SU-DHL-6 (cell line): ENCODE measurements around the gene EIF5A.

Experiments used
- H2AFZ ChIP-seq: fragments of 200-600 bp; sonication (generic); 2 replicates; pipeline ENCODE4 v1.6.1; 2014; ENCODE audit warnings: low read depth, mild to moderate bottlenecking, moderate library complexity, mixed read lengths, antibody characterized with exemption, low read length; ENCODE audit not compliant: severe bottlenecking
- H3F3A ChIP-seq: fragments of 200-600 bp; shearing (Covaris generic); 2 replicates; pipeline ENCODE4 v1.6.0; 2016; ENCODE audit warnings: antibody characterized with exemption, mild to moderate bottlenecking; ENCODE audit not compliant: insufficient read depth
- H3K27ac ChIP-seq: fragments of 200-600 bp; sonication (generic); 2 replicates; pipeline ENCODE4 v1.5.1; 2016; ENCODE audit warnings: low read depth, mild to moderate bottlenecking, low read length, moderate library complexity, mixed read lengths
- H3K27me3 ChIP-seq: fragments of 200-600 bp; sonication (generic), shearing (Covaris generic); 2 replicates; pipeline ENCODE4 v1.6.0; 2014; ENCODE audit warnings: mild to moderate bottlenecking, low read length
- H3K36me3 ChIP-seq: fragments of 200-600 bp; sonication (generic); 2 replicates; pipeline ENCODE4 v1.6.1; 2014; ENCODE audit warnings: mild to moderate bottlenecking, low read length, mixed read lengths
- H3K4me2 ChIP-seq: fragments of 300-600, 200-600 bp; shearing (Covaris generic), sonication (generic); 2 replicates; pipeline ENCODE4 v1.6.0; 2014; ENCODE audit warnings: low read length, low read depth, mild to moderate bottlenecking; ENCODE audit not compliant: poor library complexity, severe bottlenecking
- H3K4me3 ChIP-seq: fragments of 200-600 bp; sonication (generic); 2 replicates; pipeline ENCODE4 v1.5.1; 2014; ENCODE audit warnings: antibody characterized with exemption, low read length, mild to moderate bottlenecking, mixed read lengths; ENCODE audit not compliant: insufficient read depth, poor library complexity, severe bottlenecking
- H3K79me2 ChIP-seq: fragments of 200-600 bp; sonication (generic); 2 replicates; pipeline ENCODE4 v1.6.1; 2014; ENCODE audit warnings: mild to moderate bottlenecking, low read length, moderate library complexity; ENCODE audit not compliant: insufficient read depth
- H3K9ac ChIP-seq: fragments of 200-600 bp; sonication (generic); 2 replicates; pipeline ENCODE4 v1.7.0; 2014; ENCODE audit warnings: mild to moderate bottlenecking, low read length
- H3K9me2 ChIP-seq: fragments of 200-600 bp; sonication (generic); replicated peaks from 2 replicates; pipeline ENCODE4 v1.6.1; 2014; ENCODE audit warnings: low read length; ENCODE audit not compliant: insufficient read depth
- H3K9me3 ChIP-seq: fragments of 200-600 bp; sonication (generic); 2 replicates; pipeline ENCODE4 v1.6.1; 2014; ENCODE audit warnings: low read length, mixed read lengths; ENCODE audit not compliant: insufficient read depth
- H4K20me1 ChIP-seq: fragments of 200-600 bp; sonication (generic); 2 replicates; pipeline ENCODE4 v1.6.1; 2014; ENCODE audit warnings: low read depth, mild to moderate bottlenecking, antibody characterized with exemption, low read length, moderate library complexity, mixed read lengths
- CTCF ChIP-seq: fragments of 200-600 bp; sonication (generic); IDR thresholded peaks from one replicate; pipeline ENCODE4 v1.5.1; 2017; ENCODE audit warnings: antibody characterized with exemption, mild to moderate bottlenecking, low read length, moderate library complexity; ENCODE audit not compliant: insufficient read depth, poor library complexity, severe bottlenecking
- EZH2phosphoT487 ChIP-seq: fragments of 200-600 bp; sonication (generic), shearing (Covaris generic); conservative IDR thresholded peaks from 2 replicates; pipeline ENCODE4 v1.6.1; 2018; ENCODE audit warnings: mild to moderate bottlenecking, antibody characterized with exemption, low read length, moderate library complexity, mixed read lengths

EIF5A gene

GRCh38 chr17:7293816-7294613 lies 13.4 kb upstream of the EIF5A start:
- Histone ChIP-seq H4K20me1 (no peaks in the 10 kb centered on the region), H3F3A (no peaks in the 10 kb centered on the region), H3K36me3 (no peaks in the 10 kb centered on the region), H2AFZ (no peak overlapping the region), H3K9me2 (no peaks in the 10 kb centered on the region), H3K27ac (no peak overlapping the region), H3K27me3 (no peaks in the 10 kb centered on the region), H3K4me2 (no peak overlapping the region), H3K4me3 (no peak overlapping the region), H3K9me3 (no peaks in the 10 kb centered on the region), H3K9ac (no peak overlapping the region), H3K79me2 (no peaks in the 10 kb centered on the region)
- TF ChIP-seq EZH2phosphoT487, result no peak
- no peak for TF ChIP-seq CTCF

GRCh38 chr17:7294614-7295153 lies 12.7 kb upstream of the EIF5A start, which contains the start of gene YBX2:
TSS of gene YBX2 (minus strand) at chr17:7294639. CDS start at chr17:7294500, 139 bp downstream.
- no peak for TF ChIP-seq EZH2phosphoT487
- TF ChIP-seq CTCF, result no peak
- Histone ChIP-seq H4K20me1 (no peaks in the 10 kb centered on the region), H3K4me2 (peak within 1 kb of the TSS; percentile 46), H3F3A (no peaks in the 10 kb centered on the region), H3K9ac (0 out of 2 replicates have a peak within 1 kb of the TSS, but pooled peaks have one; percentile 24), H3K4me3 (peak within 1 kb of the TSS; percentile 18), H3K36me3 (no peaks in the 10 kb centered on the region), H3K27ac (no peak within 1 kb of the TSS), H3K79me2 (no peaks in the 10 kb centered on the region), H3K27me3 (no peaks in the 10 kb centered on the region), H3K9me2 (no peaks in the 10 kb centered on the region), H2AFZ (no peak within 1 kb of the TSS), H3K9me3 (no peaks in the 10 kb centered on the region)

- TF ChIP-seq CTCF, result no peak
- TF ChIP-seq EZH2phosphoT487, result no peak
- no peak overlapping the region for H3K4me3 ChIP-seq
Measured at GRCh38 chr17:7295230-7296180, 11.9 kb upstream of the EIF5A start.

More at GRCh38 chr17:7295230-7296180, 11.9 kb upstream of the EIF5A start:
- H3K27me3 ChIP-seq, result no peaks in the 10 kb centered on the region
- H4K20me1 ChIP-seq, result no peaks in the 10 kb centered on the region
- 0 out of 2 replicates have a peak overlapping the region, but pooled peaks have one; percentile 24 for H3K9ac ChIP-seq
- H3K9me2 ChIP-seq, result no peaks in the 10 kb centered on the region
- no peaks in the 10 kb centered on the region for H3F3A ChIP-seq
- no peaks in the 10 kb centered on the region for H3K36me3 ChIP-seq
- peak overlapping the region; percentile 46 for H3K4me2 ChIP-seq
- no peak overlapping the region for H3K27ac ChIP-seq
- no peaks in the 10 kb centered on the region for H3K9me3 ChIP-seq
- H3K79me2 ChIP-seq, result no peaks in the 10 kb centered on the region
- peak overlapping the region; percentile 42 for H2AFZ ChIP-seq
